Activated naive CD4-positive, alpha-beta T cell treated with anti-CD3 and anti-CD28 coated beads for 36 hours (primary cell): ENCODE results near the gene KCNK6. TPM values are rescaled to one million over a fixed set of nuclear protein-coding genes. Genes with fewer than 3 reads are reported as not detected.
A peak's percentile ranks its signal among the peaks of the same experiment; 100 is the strongest.
"Not testable (repeated sequence)": the region's sequence is repeated elsewhere in the genome, so short reads cannot be mapped to it uniquely, and the experiment has no call there.

Source experiments
- CTCF ChIA-PET: fragments of 350-600 bp; sonication (Branson Sonifier 250); formaldehyde crosslinking; loops from one replicate; lab custom pipeline; 2021; ENCODE audit warnings: antibody characterized with exemption; lab: Charles Lee
- DNase-seq: peaks from one replicate; pipeline ENCODE4 v3.0.0-alpha.2; 2020
- H3K27ac Mint-ChIP-seq: one replicate; pipeline ENCODE4 v1.8.0; 2021; ENCODE audit warnings: mild to moderate bottlenecking, mixed read lengths
- H3K27me3 Mint-ChIP-seq: one replicate; pipeline ENCODE4 v1.8.0; 2021; ENCODE audit warnings: low read depth, mixed read lengths
- H3K36me3 Mint-ChIP-seq: one replicate; pipeline ENCODE4 v1.8.0; 2021; ENCODE audit warnings: low read depth, mixed read lengths
- H3K4me1 Mint-ChIP-seq: one replicate; pipeline ENCODE4 v1.8.0; 2021; ENCODE audit warnings: low read depth, mixed read lengths
- H3K4me3 Mint-ChIP-seq: one replicate; pipeline ENCODE4 v1.8.0; 2021; ENCODE audit warnings: mild to moderate bottlenecking, moderate library complexity, mixed read lengths
- H3K9me3 Mint-ChIP-seq: one replicate; pipeline ENCODE4 v1.8.0; 2021; ENCODE audit warnings: mixed read lengths
- intact Hi-C: fragments of 100-400 bp; cut with micrococcal nuclease; formaldehyde crosslinking; loops from one replicate; pipeline ENCODE4 v1.15.1; 2023
- total RNA-seq, 2 experiments: library from RNA; stranded (reverse); gene quantifications; one replicate each; pipeline ENCODE4 v1.2.3, GENCODE V29; 2021

Gene KCNK6
- total RNA-seq, 2 experiments from 2014 or later = 4.7 to 5.8 TPM

GRCh38 chr19:38360351-38360750, 40.7 kb downstream of the KCNK6 start:
- Mint-ChIP-seq H3K27me3 (peaks cover 26% of the 10 kb centered on the region), H3K36me3 (no peaks in the 10 kb centered on the region), H3K4me1 (peaks cover 10% of the 10 kb centered on the region), H3K9me3 (no peaks in the 10 kb centered on the region), H3K27ac (no peak overlapping the region), H3K4me3 (peak overlapping the region; percentile 78)
- DNase-seq = no peak
- intact Hi-C loops = loop anchor here (2.0 kb wide), 1 partner anchor 24 kb away; no protein-coding TSS in a partner anchor
- CTCF ChIA-PET = interaction anchor here (0.6 to 1.0 kb wide), 2 partner anchors 103 to 116 kb away, joined by 4 to 5 read pairs; no protein-coding TSS in a partner anchor

- H3K27me3 Mint-ChIP-seq = peaks cover 27% of the 10 kb centered on the region
- no peak overlapping the region for H3K27ac Mint-ChIP-seq
- no peaks in the 10 kb centered on the region for H3K36me3 Mint-ChIP-seq
- H3K4me1 Mint-ChIP-seq = peaks cover 10% of the 10 kb centered on the region
- no peaks in the 10 kb centered on the region for H3K9me3 Mint-ChIP-seq
- no peak for DNase-seq
- intact Hi-C loops = loop anchor here (2.0 kb wide), 1 partner anchor 24 kb away; no protein-coding TSS in a partner anchor
- peak overlapping the region; percentile 78 for H3K4me3 Mint-ChIP-seq
- CTCF ChIA-PET = interaction anchor here (0.6 to 1.0 kb wide), 2 partner anchors 104 to 117 kb away, joined by 4 to 5 read pairs; no protein-coding TSS in a partner anchor
Measured at GRCh38 chr19:38360839-38361631, 41.4 kb downstream of the KCNK6 start.

GRCh38 chr19:38361633-38362075, 42.0 kb downstream of the KCNK6 start:
- Mint-ChIP-seq H3K4me3 (peak overlapping the region; percentile 78), H3K4me1 (peaks cover 10% of the 10 kb centered on the region), H3K27me3 (peaks cover 31% of the 10 kb centered on the region), H3K36me3 (no peaks in the 10 kb centered on the region), H3K27ac (no peak overlapping the region), H3K9me3 (no peaks in the 10 kb centered on the region)
- peak; percentile 66 for DNase-seq
- intact Hi-C loops = loop anchor here (1.0 to 2.0 kb wide), 2 partner anchors 25 to 281 kb away; no protein-coding TSS in a partner anchor
- CTCF ChIA-PET = interaction anchor here (0.9 to 1.2 kb wide), 2 partner anchors 23 to 118 kb away, joined by 3 to 6 read pairs; no protein-coding TSS in a partner anchor

- H3K27me3 Mint-ChIP-seq = peaks cover 31% of the 10 kb centered on the region
- H3K27ac Mint-ChIP-seq = no peak overlapping the region
- intact Hi-C loops = loop anchor here (1.0 kb wide), 1 partner anchor 282 kb away; no protein-coding TSS in a partner anchor
- CTCF ChIA-PET = interaction anchor here (0.9 to 1.2 kb wide), 2 partner anchors 24 to 118 kb away, joined by 3 to 6 read pairs; no protein-coding TSS in a partner anchor
- no peaks in the 10 kb centered on the region for H3K36me3 Mint-ChIP-seq
- H3K4me1 Mint-ChIP-seq = peaks cover 10% of the 10 kb centered on the region
- H3K9me3 Mint-ChIP-seq = no peaks in the 10 kb centered on the region
- peak; percentile 82 for DNase-seq
- peak overlapping the region; percentile 78 for H3K4me3 Mint-ChIP-seq
Measured at GRCh38 chr19:38362076-38362945, 42.7 kb downstream of the KCNK6 start.

- H3K4me1 Mint-ChIP-seq, DNase-seq, H3K27ac Mint-ChIP-seq, H3K9me3 Mint-ChIP-seq, H3K36me3 Mint-ChIP-seq: not testable (repeated sequence)
- intact Hi-C loops = loop anchor here (1.0 kb wide), 1 partner anchor 283 kb away; no protein-coding TSS in a partner anchor
- H3K4me3 Mint-ChIP-seq = peak overlapping the region; percentile 29
- CTCF ChIA-PET = interaction anchor here (1.2 kb wide), 1 partner anchor 25 kb away, joined by 3 read pairs; no protein-coding TSS in a partner anchor
- peaks cover 31% of the 10 kb centered on the region for H3K27me3 Mint-ChIP-seq
Measured at GRCh38 chr19:38362946-38363688, 43.5 kb downstream of the KCNK6 start.

- no peak for DNase-seq
- Mint-ChIP-seq H3K27me3 (peaks cover 11% of the 10 kb centered on the region), H3K4me1 (peaks cover 1% of the 10 kb centered on the region), H3K4me3 (no peak overlapping the region), H3K9me3 (no peaks in the 10 kb centered on the region), H3K27ac (no peak overlapping the region), H3K36me3 (no peaks in the 10 kb centered on the region)
- CTCF ChIA-PET = no interaction called here
- intact Hi-C loops = no loop called here
Measured at GRCh38 chr19:38367041-38367440, 47.4 kb downstream of the KCNK6 start.

GRCh38 chr19:38369584-38369983, 49.9 kb downstream of the KCNK6 start:
- CTCF ChIA-PET = interaction anchor here (1.8 kb wide), 1 partner anchor 34 kb away, joined by 5 read pairs; the partner anchor contains the start of gene CATSPERG
- Mint-ChIP-seq H3K9me3 (no peaks in the 10 kb centered on the region), H3K27ac (no peak overlapping the region), H3K4me1 (peaks cover 3% of the 10 kb centered on the region), H3K4me3 (no peak overlapping the region), H3K36me3 (peaks cover under 1% of the 10 kb centered on the region), H3K27me3 (peaks cover 9% of the 10 kb centered on the region)
- no peak for DNase-seq
- intact Hi-C loops = no loop called here

- peaks cover 9% of the 10 kb centered on the region for H3K27me3 Mint-ChIP-seq
- CTCF ChIA-PET = interaction anchor here (0.6 to 1.8 kb wide), 2 partner anchors 34 to 869 kb away, joined by 4 to 5 read pairs; partner anchors contain the start of gene CATSPERG
- H3K27ac Mint-ChIP-seq = no peak overlapping the region
- intact Hi-C loops = loop anchor here (10.0 kb wide), 1 partner anchor 485 kb away; no protein-coding TSS in a partner anchor
- no peaks in the 10 kb centered on the region for H3K9me3 Mint-ChIP-seq
- peaks cover 7% of the 10 kb centered on the region for H3K36me3 Mint-ChIP-seq
- DNase-seq = no peak
- no peak overlapping the region for H3K4me3 Mint-ChIP-seq
- H3K4me1 Mint-ChIP-seq = peaks cover 10% of the 10 kb centered on the region
Measured at GRCh38 chr19:38370299-38370698, 50.7 kb downstream of the KCNK6 start.

- Mint-ChIP-seq H3K4me3 (no peak overlapping the region), H3K9me3 (no peaks in the 10 kb centered on the region), H3K36me3 (peaks cover 10% of the 10 kb centered on the region), H3K27me3 (peaks cover 8% of the 10 kb centered on the region), H3K27ac (no peak overlapping the region), H3K4me1 (peaks cover 17% of the 10 kb centered on the region)
- DNase-seq = no peak
- CTCF ChIA-PET = interaction anchor here (1.8 kb wide), 1 partner anchor 35 kb away, joined by 5 read pairs; the partner anchor contains the start of gene CATSPERG
- intact Hi-C loops = loop anchor here (10.0 kb wide), 1 partner anchor 484 kb away; no protein-coding TSS in a partner anchor
Measured at GRCh38 chr19:38371081-38371480, 51.4 kb downstream of the KCNK6 start.

- intact Hi-C loops = loop anchor here (1.0 to 10.0 kb wide), 8 partner anchors 13 to 481 kb away; partner anchors contain the start of genes FAM98C and SPINT2
- H3K36me3 Mint-ChIP-seq = peaks cover 25% of the 10 kb centered on the region
- H3K9me3 Mint-ChIP-seq = no peaks in the 10 kb centered on the region
- no peaks in the 10 kb centered on the region for H3K27me3 Mint-ChIP-seq
- peaks cover 30% of the 10 kb centered on the region for H3K4me1 Mint-ChIP-seq
- CTCF ChIA-PET = interaction anchor here (0.6 to 2.3 kb wide), 17 partner anchors 9 to 1062 kb away, joined by 3 to 26 read pairs (median 3); partner anchors contain the start of genes CATSPERG, FAM98C and GGN
- peak overlapping the region; percentile 98 for H3K4me3 Mint-ChIP-seq
- DNase-seq = no peak
- H3K27ac Mint-ChIP-seq = peak overlapping the region; percentile 88
Measured at GRCh38 chr19:38373907-38374331, 54.3 kb downstream of the KCNK6 start.
